ENCODE measurements around the gene NHSL1. TPM values are rescaled to one million over a fixed set of nuclear protein-coding genes. Genes with fewer than 3 reads are reported as not detected.

The NHSL1 gene
- total RNA-seq, 2 donors from 2014 or later: 0.86 to 1.0 TPM

GRCh38 chr6:138403324-138403800 lies 95.9 kb downstream of the NHSL1 start:
- Mint-ChIP-seq H3K4me3 (peak overlapping the region; percentile 83), H3K36me3 (ENCODE audit: low read depth) (peaks cover 3% of the 10 kb centered on the region), H3K4me1 (peaks cover 14% of the 10 kb centered on the region), H3K27me3 (no peaks in the 10 kb centered on the region), H3K27ac (peak overlapping the region; percentile 80)
- ATAC-seq (peak; percentile 24), DNase-seq (peak; percentile 12 to 30 (median 25))
- H3K9me3 ChIP-seq (ENCODE audit: control insufficient read depth, low read length, poor library complexity, severe bottlenecking): no peaks in the 10 kb centered on the region

- Mint-ChIP-seq H3K27me3 (peaks cover 1% of the 10 kb centered on the region), H3K36me3 (ENCODE audit: low read depth) (no peaks in the 10 kb centered on the region), H3K4me1 (peaks cover 14% of the 10 kb centered on the region), H3K4me3 (peak overlapping the region; percentile 83), H3K27ac (peak overlapping the region; percentile 80)
- no peak for DNase-seq
- no peaks in the 10 kb centered on the region for H3K9me3 ChIP-seq (ENCODE audit: control insufficient read depth, low read length, poor library complexity, severe bottlenecking)
- no peak for ATAC-seq
These were observed 96.5 kb downstream of the NHSL1 start for GRCh38 chr6:138402838-138403187.

- no peak for ATAC-seq
- H3K27ac Mint-ChIP-seq: no peak overlapping the region
These were observed 97.1 kb downstream of the NHSL1 start for GRCh38 chr6:138401960-138402837.

GRCh38 chr6:138400326-138400725 lies 99.0 kb downstream of the NHSL1 start:
- Mint-ChIP-seq H3K4me1 (peaks cover 5% of the 10 kb centered on the region), H3K36me3 (ENCODE audit: low read depth) (no peaks in the 10 kb centered on the region), H3K27me3 (peaks cover 11% of the 10 kb centered on the region), H3K27ac (no peak overlapping the region), H3K4me3 (no peak overlapping the region)
- ATAC-seq (no peak), DNase-seq (no peak)
- H3K9me3 ChIP-seq (ENCODE audit: control insufficient read depth, low read length, poor library complexity, severe bottlenecking): no peaks in the 10 kb centered on the region

More at GRCh38 chr6:138401960-138402837, 97.1 kb downstream of the NHSL1 start:
- Mint-ChIP-seq H3K36me3 (ENCODE audit: low read depth) (no peaks in the 10 kb centered on the region), H3K4me1 (peaks cover 12% of the 10 kb centered on the region), H3K4me3 (peak overlapping the region; percentile 31), H3K27me3 (peaks cover 5% of the 10 kb centered on the region)
- no peak for DNase-seq
- no peaks in the 10 kb centered on the region for H3K9me3 ChIP-seq (ENCODE audit: control insufficient read depth, low read length, poor library complexity, severe bottlenecking)

- Mint-ChIP-seq H3K4me1 (peaks cover 3% of the 10 kb centered on the region), H3K27ac (no peak overlapping the region), H3K36me3 (ENCODE audit: low read depth) (peaks cover 2% of the 10 kb centered on the region), H3K4me3 (no peak overlapping the region), H3K27me3 (peaks cover 20% of the 10 kb centered on the region)
- ATAC-seq: no peak
- no peaks in the 10 kb centered on the region for H3K9me3 ChIP-seq (ENCODE audit: control insufficient read depth, low read length, poor library complexity, severe bottlenecking)
- no peak for DNase-seq
These were observed 101.9 kb downstream of the NHSL1 start for GRCh38 chr6:138397128-138398122.

GRCh38 chr6:138396709-138397108 lies 102.6 kb downstream of the NHSL1 start:
- H3K27ac Mint-ChIP-seq: no peak overlapping the region
- H3K4me1 Mint-ChIP-seq: peaks cover 3% of the 10 kb centered on the region
- ATAC-seq (no peak), DNase-seq (no peak)
- H3K9me3 ChIP-seq (ENCODE audit: control insufficient read depth, low read length, poor library complexity, severe bottlenecking): no peaks in the 10 kb centered on the region
- no peak overlapping the region for H3K4me3 Mint-ChIP-seq
- H3K36me3 Mint-ChIP-seq (ENCODE audit: low read depth): peaks cover 2% of the 10 kb centered on the region
- peaks cover 23% of the 10 kb centered on the region for H3K27me3 Mint-ChIP-seq

- H3K9me3 ChIP-seq (ENCODE audit: control insufficient read depth, low read length, poor library complexity, severe bottlenecking): no peaks in the 10 kb centered on the region
- peaks cover 3% of the 10 kb centered on the region for H3K4me1 Mint-ChIP-seq
These were observed 105.2 kb downstream of the NHSL1 start for GRCh38 chr6:138393871-138394783.

GRCh38 chr6:138389551-138389950 lies 109.7 kb downstream of the NHSL1 start:
- Mint-ChIP-seq H3K36me3 (ENCODE audit: low read depth) (peaks cover 5% of the 10 kb centered on the region), H3K27me3 (peaks cover 40% of the 10 kb centered on the region), H3K4me1 (peaks cover 5% of the 10 kb centered on the region), H3K4me3 (no peak overlapping the region), H3K27ac (no peak overlapping the region)
- H3K9me3 ChIP-seq (ENCODE audit: control insufficient read depth, low read length, poor library complexity, severe bottlenecking): no peaks in the 10 kb centered on the region
- DNase-seq (no peak), ATAC-seq (no peak)

More at GRCh38 chr6:138393871-138394783, 105.2 kb downstream of the NHSL1 start:
- H3K27me3 Mint-ChIP-seq: peaks cover 37% of the 10 kb centered on the region
- ATAC-seq (no peak), DNase-seq (no peak)
- H3K27ac Mint-ChIP-seq: no peak overlapping the region
- H3K4me3 Mint-ChIP-seq: no peak overlapping the region
- H3K36me3 Mint-ChIP-seq (ENCODE audit: low read depth): peaks cover 2% of the 10 kb centered on the region

GRCh38 chr6:138387577-138388368 lies 111.5 kb downstream of the NHSL1 start:
- ATAC-seq (no peak), DNase-seq (no peak)
- H3K4me1 Mint-ChIP-seq: peaks cover 2% of the 10 kb centered on the region
- H3K9me3 ChIP-seq (ENCODE audit: control insufficient read depth, low read length, poor library complexity, severe bottlenecking): no peaks in the 10 kb centered on the region
- H3K27ac Mint-ChIP-seq: no peak overlapping the region
- no peak overlapping the region for H3K4me3 Mint-ChIP-seq
- H3K36me3 Mint-ChIP-seq (ENCODE audit: low read depth): peaks cover 4% of the 10 kb centered on the region
- H3K27me3 Mint-ChIP-seq: peaks cover 37% of the 10 kb centered on the region

- no peak for ATAC-seq
- H3K9me3 ChIP-seq (ENCODE audit: control insufficient read depth, low read length, poor library complexity, severe bottlenecking): no peaks in the 10 kb centered on the region
- Mint-ChIP-seq H3K36me3 (ENCODE audit: low read depth) (peaks cover 4% of the 10 kb centered on the region), H3K27me3 (peaks cover 39% of the 10 kb centered on the region), H3K4me1 (peaks cover 2% of the 10 kb centered on the region), H3K27ac (no peak overlapping the region), H3K4me3 (no peak overlapping the region)
- no peak for DNase-seq
These were observed 112.4 kb downstream of the NHSL1 start for GRCh38 chr6:138386897-138387296.

- no peaks in the 10 kb centered on the region for H3K36me3 Mint-ChIP-seq (ENCODE audit: low read depth)
- no peak overlapping the region for H3K4me3 Mint-ChIP-seq
- no peak for DNase-seq
- peaks cover 20% of the 10 kb centered on the region for H3K27me3 Mint-ChIP-seq
- H3K9me3 ChIP-seq (ENCODE audit: control insufficient read depth, low read length, poor library complexity, severe bottlenecking): no peaks in the 10 kb centered on the region
- no peak for ATAC-seq
- peaks cover 2% of the 10 kb centered on the region for H3K4me1 Mint-ChIP-seq
- H3K27ac Mint-ChIP-seq: no peak overlapping the region
These were observed 115.5 kb downstream of the NHSL1 start for GRCh38 chr6:138383776-138384175.

Data from T-helper 17 cell (primary cell).